K562 (cell line): ENCODE measurements around the gene NECAB2. TPM values are rescaled to one million over a fixed set of nuclear protein-coding genes. Genes with fewer than 3 reads are reported as not detected.

Source experiments
- ATAC-seq: fragments of 200-7000 bp; cut with Tn5 transposase; 3 replicates; pipeline ENCODE4 v1.9.1; 2020; ENCODE audit warnings: moderate library complexity
- BruUV-seq: library from RNA; stranded (reverse); fragments of 400-500 nt; replicated peaks from 2 replicates; lab custom pipeline; 2021; lab: Mats Ljungman, UMichigan
- CTCF ChIA-PET: fragments of 300-600 bp; formaldehyde crosslinking; extraction: SDS; loops from one replicate; lab custom pipeline; 2021; ENCODE audit warnings: low intra/inter-chr PET ratio; lab: Yijun Ruan, JAX
- POLR2A ChIA-PET: fragments of 300-600, 350-650 bp; sonication (Branson Sonifier 250); formaldehyde crosslinking; extraction: SDS; loops from one replicate; lab custom pipeline; 2021; ENCODE audit warnings: antibody characterized with exemption, inconsistent platforms; lab: Yijun Ruan, JAX
- DNase-seq, 4 experiments: peaks; one replicate each; pipeline versions ENCODE4 v3.0.0 to v3.0.0-alpha.2; 2011 to 2018; ENCODE audit warnings: low spot score in 3 of 4, mixed read lengths in 3 of 4; ENCODE audit errors: extremely low read depth in 1 of 4
- FAIRE-seq: peaks from 2 replicates; lab custom pipeline; 2011; peaks lifted over from hg19 to GRCh38; lab: Jason Lieb, UNC
- H2AFZ ChIP-seq: 2 replicates; pipeline ENCODE4 v1.6.0; 2011; ENCODE audit warnings: low read depth, low read length, control low read depth, inconsistent platforms
- H3K27ac ChIP-seq: fragments of 200-600 bp; 3 replicates; pipeline ENCODE4 v1.8.0; 2011; ENCODE audit warnings: low read depth, mild to moderate bottlenecking, control low read depth, inconsistent platforms, low read length, moderate library complexity, mixed read lengths; ENCODE audit errors: extremely low read depth
- H3K27me3 ChIP-seq, 2 experiments: fragments of 300-600 bp in 1 of 2; 2 replicates in 1 of 2; 3 replicates in 1 of 2; pipeline versions ENCODE4 v1.6.0 to v1.8.0; 2011; ENCODE audit warnings: inconsistent platforms in 2 of 2, low read length in 2 of 2, mild to moderate bottlenecking in 1 of 2, mixed read lengths in 1 of 2, moderate library complexity in 1 of 2; ENCODE audit not compliant: control insufficient read depth in 2 of 2, insufficient read depth in 2 of 2
- H3K36me3 ChIP-seq: fragments of 300-600 bp; 3 replicates; pipeline ENCODE4 v1.8.0; 2011; ENCODE audit warnings: mild to moderate bottlenecking, low read length, inconsistent platforms; ENCODE audit not compliant: control insufficient read depth, insufficient read depth
- H3K4me1 ChIP-seq, 2 experiments: fragments of 200-600 bp in 1 of 2; replicated peaks in 1 of 2; 2 replicates in 1 of 2; 3 replicates in 1 of 2; pipeline versions ENCODE4 v1.5.1 to v1.8.0; 2011; ENCODE audit warnings: inconsistent platforms in 2 of 2, low read length in 2 of 2, mild to moderate bottlenecking in 1 of 2, mixed read lengths in 1 of 2, moderate library complexity in 1 of 2; ENCODE audit not compliant: control insufficient read depth in 2 of 2, insufficient read depth in 2 of 2
- H3K4me2 ChIP-seq: 2 replicates; pipeline ENCODE4 v1.6.1; 2011; ENCODE audit warnings: low read length, control low read depth, inconsistent platforms, mixed read lengths; ENCODE audit not compliant: insufficient read depth
- H3K4me3 ChIP-seq: fragments of 200-600 bp; sonication (generic), shearing (Covaris generic); 2 replicates; pipeline ENCODE4 v1.5.1; 2016; ENCODE audit warnings: control low read depth, inconsistent platforms
- H3K79me2 ChIP-seq: fragments of 200-600 bp; 3 replicates; pipeline ENCODE4 v1.8.0; 2011; ENCODE audit warnings: low read length, inconsistent platforms; ENCODE audit not compliant: control insufficient read depth, insufficient read depth
- H3K9ac ChIP-seq, 2 experiments: 2 replicates each; pipeline versions ENCODE4 v1.6.0 to v1.6.1; 2011; ENCODE audit warnings: low read depth in 2 of 2, low read length in 2 of 2, control low read depth in 1 of 2, inconsistent platforms in 1 of 2, mild to moderate bottlenecking in 1 of 2, mixed read lengths in 1 of 2; ENCODE audit not compliant: insufficient read depth in 1 of 2
- H3K9me1 ChIP-seq: one replicate; pipeline ENCODE4 v1.6.0; 2011; ENCODE audit warnings: inconsistent platforms, mild to moderate bottlenecking, low read length, moderate library complexity; ENCODE audit not compliant: control insufficient read depth, insufficient read depth
- H3K9me3 ChIP-seq: replicated peaks from 2 replicates; pipeline ENCODE4 v1.5.1; 2011; ENCODE audit warnings: low read depth, low read length, inconsistent platforms; ENCODE audit not compliant: control insufficient read depth, insufficient read depth
- H4K20me1 ChIP-seq: replicated peaks from 2 replicates; pipeline ENCODE4 v1.6.1; 2011; ENCODE audit warnings: low read length, inconsistent platforms, mixed read lengths; ENCODE audit not compliant: control insufficient read depth, insufficient read depth
- BHLHE40 ChIP-seq: IDR thresholded peaks from 2 replicates; pipeline ENCODE4 v1.6.1; 2011; ENCODE audit warnings: low read length, improper control_type of control experiment
- NUFIP1 ChIP-seq: fragments of 450-650 bp; IDR thresholded peaks from 2 replicates; pipeline ENCODE4 v1.6.1; 2018; ENCODE audit not compliant: partially characterized antibody
- ZKSCAN1 ChIP-seq: fragments of 150-350 bp; IDR thresholded peaks from 2 replicates; pipeline ENCODE4 v1.6.1; 2016; ENCODE audit warnings: low read depth, low read length
- ZNF174 ChIP-seq: fragments of 250-450 bp; sonication (Bioruptor Pico); IDR thresholded peaks from 2 replicates; pipeline ENCODE4 v1.4.0; 2020; ENCODE audit warnings: mild to moderate bottlenecking
- WGBS: fragments of 100-300 bp; shearing (Covaris generic); methylation state at CpG from one replicate; pipeline ENCODE4 v1.1.6; 2016; ENCODE audit warnings: low coverage, mixed read lengths; ENCODE audit not compliant: insufficient coverage; ENCODE audit errors: missing lambda C conversion rate; 5-methylcytosine and 5-hydroxymethylcytosine counted together
- in situ Hi-C: fragments of 300-500 bp; cut with MboI; formaldehyde crosslinking; loops from 4 replicates; pipeline ENCODE4 v1.15.0; 2018; ENCODE audit warnings: inconsistent platforms, mixed read lengths
- intact Hi-C: fragments of 100-400 bp; cut with micrococcal nuclease; formaldehyde crosslinking; loops from 2 replicates; pipeline ENCODE4 v1.14.2; 2022
- polyA plus RNA-seq, 8 experiments: library from polyadenylated mRNA; depleted of rRNA in 4 of 8; stranded (reverse) in 5 of 8; unstranded in 3 of 8; fragments of >200 nt; fragmentation: Nextera tagmentation in 2 of 8; fragmentation: Illumina TruSeq in 1 of 8; extraction: Ambion mirVana in 2 of 8; extraction: Trizol in 1 of 8; gene quantifications; 2 replicates each; pipeline versions ENCODE4 v1.2.1 to v1.2.3, GENCODE V29; 2011 to 2014; ENCODE audit warnings: inconsistent platforms in 1 of 8, missing spikeins in 1 of 8
- total RNA-seq, 7 experiments: library from RNA; depleted of rRNA in 6 of 7; stranded (reverse); fragments of >200 nt in 6 of 7; fragmentation: Illumina TruSeq in 2 of 7; extraction: Trizol in 2 of 7; gene quantifications; 2 replicates each; pipeline versions ENCODE4 v1.2.1 to v1.2.3, GENCODE V29; 2011 to 2021; ENCODE audit warnings: low replicate concordance in 1 of 7

The NECAB2 gene
- total and polyA plus RNA-seq, 9 of the 15 experiments (the other 6 are each of a cell fraction or from before 2014, with no cell fraction given): 0.03 to 0.28 TPM; not detected in 7

- ChIA-PET POLR2A (interaction anchor here (0.6 to 1.0 kb wide), 3 partner anchors 67 to 510 kb away, joined by 3 read pairs; no protein-coding TSS in a partner anchor), CTCF (interaction anchor here (0.5 kb wide), 1 partner anchor 826 kb away, joined by 3 read pairs; no protein-coding TSS in a partner anchor)
- peak; percentile 46 for FAIRE-seq
- H3K4me2 ChIP-seq: no peak overlapping the region
- no peaks in the 10 kb centered on the region for H3K9me1 ChIP-seq
- 3% methylated on average over 22 of the region's 22 CpGs for WGBS
- H3K9ac ChIP-seq: no peak overlapping the region; a peak in 2 of 4 replicates
- H2AFZ ChIP-seq: no peak overlapping the region
- no peak for DNase-seq
- no peaks in the 10 kb centered on the region for H3K36me3 ChIP-seq
- peak; percentile 24 for ATAC-seq
- no TSS peak for BruUV-seq
- intact Hi-C loops (no loop called here), in situ Hi-C loops (loop anchor here (10.0 kb wide), 1 partner anchor 71 kb away; the partner anchor contains the start of gene SLC38A8)
- no peak for TF ChIP-seq NUFIP1
- TF ChIP-seq ZKSCAN1: peak; percentile 95
- 0 out of 2 replicates have a peak, but pooled peaks cover 1% of the 10 kb centered on the region for H3K9me3 ChIP-seq
- H3K79me2 ChIP-seq: no peaks in the 10 kb centered on the region
- H3K27ac ChIP-seq: no peak overlapping the region
- 0 out of 2 replicates have a peak, but pooled peaks cover 21% of the 10 kb centered on the region for H4K20me1 ChIP-seq
- H3K27me3 ChIP-seq: peaks cover 28 to 82% of the 10 kb centered on the region in 2 experiments; a peak in 4 of 5 replicates
- H3K4me3 ChIP-seq: no peak overlapping the region
- peaks cover 0 to 17% of the 10 kb centered on the region in 2 experiments; a peak in 1 of 5 replicates for H3K4me1 ChIP-seq
These were observed 5.7 kb downstream of the NECAB2 start for GRCh38 chr16:83973581-83974385.

- H3K9me3 ChIP-seq: peaks cover 4% of the 10 kb centered on the region; the same call in 1 of the 2 replicates
- TF ChIP-seq BHLHE40 (0 out of 2 replicates have a peak, but pooled peaks have one; percentile 30), ZNF174 (CRISPR knock-in tag) (no peak)
- TF ChIP-seq, all 486 proteins: peak for 1
- H3K27me3 ChIP-seq: peaks cover 30 to 88% of the 10 kb centered on the region in 2 experiments; a peak in 4 of 5 replicates
- no peak overlapping the region for H3K4me3 ChIP-seq
- FAIRE-seq: no peak
- 4% methylated on average over 7 of the region's 7 CpGs for WGBS
- BruUV-seq: no TSS peak
- H3K9me1 ChIP-seq: no peaks in the 10 kb centered on the region
- no peak overlapping the region for H3K9ac ChIP-seq
- ATAC-seq: no peak
- H3K4me1 ChIP-seq: peaks cover 0 to 14% of the 10 kb centered on the region in 2 experiments; a peak in 1 of 5 replicates
- no peak overlapping the region for H3K4me2 ChIP-seq
- no peak overlapping the region for H2AFZ ChIP-seq
- CTCF ChIA-PET: interaction anchor here (0.5 kb wide), 1 partner anchor 826 kb away, joined by 3 read pairs; no protein-coding TSS in a partner anchor
- intact Hi-C loops: no loop called here
- no peaks in the 10 kb centered on the region for H3K36me3 ChIP-seq
- H3K27ac ChIP-seq: no peak overlapping the region
- H4K20me1 ChIP-seq: 0 out of 2 replicates have a peak, but pooled peaks cover 21% of the 10 kb centered on the region
- no peaks in the 10 kb centered on the region for H3K79me2 ChIP-seq
- in situ Hi-C loops: loop anchor here (10.0 kb wide), 1 partner anchor 70 kb away; the partner anchor contains the start of gene SLC38A8
- no peak for DNase-seq
- POLR2A ChIA-PET: interaction anchor here (0.6 to 0.7 kb wide), 2 partner anchors 281 to 509 kb away, joined by 3 read pairs; no protein-coding TSS in a partner anchor
These were observed 6.4 kb downstream of the NECAB2 start for GRCh38 chr16:83974475-83974874.
